ENCODE data around the gene DLK1. TPM values are rescaled to one million over a fixed set of nuclear protein-coding genes. Genes with fewer than 3 reads are reported as not detected.

The DLK1 gene
- total RNA-seq, 1 donor from 2014 or later = 4.4 TPM

- Mint-ChIP-seq H3K4me1 (peaks cover 39% of the 10 kb centered on the region), H3K9me3 (no peaks in the 10 kb centered on the region), H3K27ac (ENCODE audit: unreplicated experiment) (no peak overlapping the region), H3K36me3 (ENCODE audit: low read depth) (no peaks in the 10 kb centered on the region), H3K27me3 (ENCODE audit: low read depth) (peaks cover 2% of the 10 kb centered on the region), H3K4me3 (no peak overlapping the region)
- DNase-seq (ENCODE audit: low read depth, low spot score) = no peak
- TF ChIP-seq CTCF (conservative IDR thresholded peaks at IDR 0.05) = no peak
Observed at GRCh38 chr14:100693877-100694578, 32.7 kb upstream of the DLK1 start.

- no peak overlapping the region for H3K27ac Mint-ChIP-seq (ENCODE audit: unreplicated experiment)
- H3K9me3 Mint-ChIP-seq = no peaks in the 10 kb centered on the region
- no peak overlapping the region for H3K4me3 Mint-ChIP-seq
- H3K27me3 Mint-ChIP-seq (ENCODE audit: low read depth) = peaks cover 2% of the 10 kb centered on the region
- no peak for TF ChIP-seq CTCF (conservative IDR thresholded peaks at IDR 0.05)
- no peak for DNase-seq (ENCODE audit: low read depth, low spot score)
- peaks cover 36% of the 10 kb centered on the region for H3K4me1 Mint-ChIP-seq
- H3K36me3 Mint-ChIP-seq (ENCODE audit: low read depth) = no peaks in the 10 kb centered on the region
Observed at GRCh38 chr14:100694579-100695422, 31.9 kb upstream of the DLK1 start.

GRCh38 chr14:100695423-100695738 is 31.3 kb upstream of the DLK1 start:
- H3K36me3 Mint-ChIP-seq (ENCODE audit: low read depth) = no peaks in the 10 kb centered on the region
- no peak overlapping the region for H3K27ac Mint-ChIP-seq (ENCODE audit: unreplicated experiment)
- peaks cover 30% of the 10 kb centered on the region for H3K4me1 Mint-ChIP-seq
- no peak for DNase-seq (ENCODE audit: low read depth, low spot score)
- no peak overlapping the region for H3K4me3 Mint-ChIP-seq
- peaks cover 2% of the 10 kb centered on the region for H3K27me3 Mint-ChIP-seq (ENCODE audit: low read depth)
- no peaks in the 10 kb centered on the region for H3K9me3 Mint-ChIP-seq
- TF ChIP-seq CTCF (conservative IDR thresholded peaks at IDR 0.05) = no peak

- TF ChIP-seq CTCF (conservative IDR thresholded peaks at IDR 0.05) = no peak
- DNase-seq (ENCODE audit: low read depth, low spot score) = no peak
- Mint-ChIP-seq H3K4me1 (peaks cover 29% of the 10 kb centered on the region), H3K9me3 (no peaks in the 10 kb centered on the region), H3K4me3 (no peak overlapping the region), H3K36me3 (ENCODE audit: low read depth) (no peaks in the 10 kb centered on the region), H3K27ac (ENCODE audit: unreplicated experiment) (peak overlapping the region; percentile 16), H3K27me3 (ENCODE audit: low read depth) (peaks cover 2% of the 10 kb centered on the region)
Observed at GRCh38 chr14:100696008-100696407, 30.7 kb upstream of the DLK1 start.

GRCh38 chr14:100696590-100696989 is 30.1 kb upstream of the DLK1 start:
- H3K27me3 Mint-ChIP-seq (ENCODE audit: low read depth) = peaks cover 2% of the 10 kb centered on the region
- H3K27ac Mint-ChIP-seq (ENCODE audit: unreplicated experiment) = peak overlapping the region; percentile 16
- DNase-seq (ENCODE audit: low read depth, low spot score) = no peak
- no peak for TF ChIP-seq CTCF (conservative IDR thresholded peaks at IDR 0.05)
- no peaks in the 10 kb centered on the region for H3K36me3 Mint-ChIP-seq (ENCODE audit: low read depth)
- H3K9me3 Mint-ChIP-seq = no peaks in the 10 kb centered on the region
- H3K4me1 Mint-ChIP-seq = peaks cover 29% of the 10 kb centered on the region
- H3K4me3 Mint-ChIP-seq = no peak overlapping the region

All from neural crest cell (in vitro differentiated cells).